Esophagus squamous epithelium (tissue), 5 donors: ENCODE results near the gene TXNDC8. TPM values are rescaled to one million over a fixed set of nuclear protein-coding genes. Genes with fewer than 3 reads are reported as not detected.

Experiments
- DNase-seq: peaks from one replicate; lab custom pipeline; 2025; lab: John Stamatoyannopoulos, UW
- H3K27ac ChIP-seq, 4 donors: fragments of 200-600 bp; sonication (generic); one replicate each; pipeline ENCODE4 v1.5.1; 2016 to 2019; ENCODE audit warnings: mild to moderate bottlenecking in 1 of 4
- H3K27me3 ChIP-seq, 4 donors: fragments of 200-600 bp; sonication (generic); 1 replicate in 3 of 4; 2 replicates in 1 of 4; pipeline versions ENCODE4 v1.5.1 to v1.6.0; 2017 to 2021; ENCODE audit warnings: antibody characterized with exemption in 1 of 4
- H3K36me3 ChIP-seq, 3 donors: fragments of 200-600 bp; sonication (generic); one replicate each; pipeline ENCODE4 v1.5.1; 2016 to 2019
- H3K4me1 ChIP-seq, 3 donors: fragments of 200-600 bp; sonication (generic); one replicate each; pipeline ENCODE4 v1.5.1; 2017 to 2019
- H3K4me3 ChIP-seq, 4 donors: fragments of 200-600 bp; sonication (generic); 1 replicate in 3 of 4; 2 replicates in 1 of 4; pipeline ENCODE4 v1.5.1; 2016 to 2019; ENCODE audit warnings: mild to moderate bottlenecking in 2 of 4, moderate library complexity in 1 of 4
- H3K9me3 ChIP-seq, 3 donors: fragments of 200-600 bp; sonication (generic); one replicate each; pipeline ENCODE4 v1.5.1; 2016 to 2019
- POLR2A ChIP-seq, 4 donors: fragments of 450-650 bp; IDR thresholded peaks; one replicate each; pipeline ENCODE4 v1.6.1; 2017; ENCODE audit warnings: antibody characterized with exemption in 4 of 4, mild to moderate bottlenecking in 4 of 4, moderate library complexity in 3 of 4
- WGBS, 2 donors: methylation state at CpG; one replicate each; pipeline ENCODE4 v1.1.5; 2018; 5-methylcytosine and 5-hydroxymethylcytosine counted together
- intact Hi-C: fragments of 100-400 bp; cut with DNase I; formaldehyde crosslinking; loops from one replicate; pipeline ENCODE4 v1.15.0; 2022
- total RNA-seq, 4 donors: library from RNA; depleted of rRNA; stranded (reverse); fragments of >200 nt; gene quantifications; one replicate each; pipeline ENCODE4 v1.1.0, GENCODE V29; 2016
- TF ChIP-seq, protein P1 (sequence below), 6 experiments: fragments of 450-650 bp in 4 of 6; fragments of 200-600 bp in 2 of 6; sonication (generic) in 2 of 6; IDR thresholded peaks; one replicate each; pipeline ENCODE4 v1.5.1; 2016 to 2019; ENCODE audit warnings: antibody characterized with exemption in 6 of 6, mild to moderate bottlenecking in 4 of 6, moderate library complexity in 4 of 6
- donor health status: DM: yes; HTN: yes; CAD: no.

Gene TXNDC8
- total RNA-seq, 4 donors from 2014 or later, result not detected

DNA sequence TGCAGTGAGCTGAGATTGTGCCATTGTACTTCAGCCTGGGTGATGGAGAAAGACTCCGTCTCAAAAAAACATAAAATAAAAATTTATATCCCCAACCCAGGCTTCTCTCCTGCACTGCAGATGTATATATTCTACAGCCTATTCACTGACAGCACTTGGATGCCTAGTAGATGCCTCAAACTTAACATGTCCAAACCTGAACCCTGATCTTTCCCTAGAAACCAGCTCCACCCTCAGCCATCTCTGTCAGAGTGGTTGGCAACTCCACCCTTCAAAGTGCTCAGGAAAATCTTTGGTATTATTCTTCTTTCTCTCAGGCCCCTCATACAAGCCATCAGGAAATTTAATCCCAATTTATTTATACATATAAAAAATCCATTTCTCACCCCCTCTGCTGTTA is 44.4 kb downstream of the TXNDC8 start:
- H3K36me3 ChIP-seq, result no peaks in the 10 kb centered on the region
- H3K9me3 ChIP-seq, result no peaks in the 10 kb centered on the region
- no peak for TF ChIP-seq POLR2A (IDR thresholded peaks at IDR 0.05)
- TF ChIP-seq, protein P1, sequence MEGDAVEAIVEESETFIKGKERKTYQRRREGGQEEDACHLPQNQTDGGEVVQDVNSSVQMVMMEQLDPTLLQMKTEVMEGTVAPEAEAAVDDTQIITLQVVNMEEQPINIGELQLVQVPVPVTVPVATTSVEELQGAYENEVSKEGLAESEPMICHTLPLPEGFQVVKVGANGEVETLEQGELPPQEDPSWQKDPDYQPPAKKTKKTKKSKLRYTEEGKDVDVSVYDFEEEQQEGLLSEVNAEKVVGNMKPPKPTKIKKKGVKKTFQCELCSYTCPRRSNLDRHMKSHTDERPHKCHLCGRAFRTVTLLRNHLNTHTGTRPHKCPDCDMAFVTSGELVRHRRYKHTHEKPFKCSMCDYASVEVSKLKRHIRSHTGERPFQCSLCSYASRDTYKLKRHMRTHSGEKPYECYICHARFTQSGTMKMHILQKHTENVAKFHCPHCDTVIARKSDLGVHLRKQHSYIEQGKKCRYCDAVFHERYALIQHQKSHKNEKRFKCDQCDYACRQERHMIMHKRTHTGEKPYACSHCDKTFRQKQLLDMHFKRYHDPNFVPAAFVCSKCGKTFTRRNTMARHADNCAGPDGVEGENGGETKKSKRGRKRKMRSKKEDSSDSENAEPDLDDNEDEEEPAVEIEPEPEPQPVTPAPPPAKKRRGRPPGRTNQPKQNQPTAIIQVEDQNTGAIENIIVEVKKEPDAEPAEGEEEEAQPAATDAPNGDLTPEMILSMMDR (IDR thresholded peaks at IDR 0.05), result no peak
- WGBS, 2 donors, result 45 to 85% methylated on average over 1 of the region's 1 CpG
- no peaks in the 10 kb centered on the region for H3K27me3 ChIP-seq
- peaks cover 0 to 42% (median 11%) of the 10 kb centered on the region in 3 donors for H3K4me1 ChIP-seq
- intact Hi-C loops, result no loop called here
- no peak overlapping the region for H3K4me3 ChIP-seq
- DNase-seq, result no peak
- H3K27ac ChIP-seq, result peak overlapping the region; percentile 14 to 81 (median 64)

DNA sequence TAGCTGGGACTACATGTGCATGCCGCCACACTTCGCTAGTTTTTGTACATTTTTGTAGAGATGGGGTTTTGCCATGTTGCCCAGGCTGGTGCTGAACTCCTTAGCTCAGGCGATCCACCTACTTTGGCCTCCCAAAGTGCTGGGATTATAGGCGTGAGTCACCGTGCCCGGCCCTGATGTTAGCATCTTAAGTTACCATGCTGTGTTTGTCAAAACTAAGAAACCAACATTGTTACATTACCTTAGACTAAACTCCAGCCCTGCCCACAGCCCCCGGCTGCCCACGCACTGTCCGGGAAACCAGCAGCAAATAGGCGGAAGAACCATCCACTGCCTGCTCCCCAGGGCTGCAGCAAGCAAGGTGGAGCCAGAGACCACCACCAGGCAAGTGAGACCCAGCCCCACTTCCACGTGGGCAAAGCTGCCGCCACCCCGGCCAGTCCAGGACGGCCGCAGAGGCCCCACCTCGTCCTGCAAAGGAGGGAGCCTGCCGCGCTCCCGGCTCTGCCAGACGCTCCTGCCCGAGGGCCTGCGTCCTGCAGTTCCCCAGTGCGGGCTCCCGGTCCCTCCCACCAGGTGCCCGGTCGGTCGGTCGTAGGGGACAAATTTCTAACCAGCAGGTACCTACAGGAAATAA is 45.6 kb downstream of the TXNDC8 start:
- H3K4me3 ChIP-seq, result no peak overlapping the region
- intact Hi-C loops, result no loop called here
- no peaks in the 10 kb centered on the region for H3K9me3 ChIP-seq
- H3K36me3 ChIP-seq, result no peaks in the 10 kb centered on the region
- no peaks in the 10 kb centered on the region for H3K27me3 ChIP-seq
- TF ChIP-seq, protein P1 (IDR thresholded peaks at IDR 0.05), result no peak
- TF ChIP-seq POLR2A (IDR thresholded peaks at IDR 0.05), result no peak
- 78 to 92% methylated on average over 9 to 13 of the region's 28 CpGs for WGBS, 2 donors
- peak overlapping the region; percentile 38 to 81 (median 64) for H3K27ac ChIP-seq
- peaks cover 0 to 44% (median 11%) of the 10 kb centered on the region in 3 donors for H3K4me1 ChIP-seq
- no peak for DNase-seq

DNA sequence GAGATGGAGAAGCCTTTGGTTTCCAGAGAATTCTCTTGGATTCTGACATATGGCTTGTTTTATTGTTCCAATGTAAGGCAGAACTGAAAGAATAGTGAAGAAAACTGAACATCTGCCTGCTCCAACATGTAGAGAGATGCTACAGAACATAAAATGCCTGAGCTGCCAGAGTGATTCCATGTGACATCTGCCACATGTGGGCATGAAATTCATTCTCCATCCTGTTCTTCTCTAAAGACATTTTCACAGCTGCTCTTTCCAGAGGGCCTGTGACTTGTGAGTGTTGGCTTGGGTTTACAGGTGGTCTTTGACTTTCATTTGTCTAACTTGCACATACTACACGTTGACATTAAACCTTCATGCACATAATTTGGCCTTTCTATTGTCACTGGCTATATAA is 47.7 kb downstream of the TXNDC8 start:
- Histone ChIP-seq H3K27me3 (no peaks in the 10 kb centered on the region), H3K36me3 (no peaks in the 10 kb centered on the region), H3K4me1 (peaks cover 0 to 58% (median 11%) of the 10 kb centered on the region in 3 donors), H3K9me3 (no peaks in the 10 kb centered on the region), H3K4me3 (no peak overlapping the region), H3K27ac (no peak overlapping the region)
- no peak for TF ChIP-seq POLR2A (IDR thresholded peaks at IDR 0.05)
- TF ChIP-seq, protein P1 (IDR thresholded peaks at IDR 0.05), result no peak
- intact Hi-C loops, result no loop called here
- no peak for DNase-seq
- WGBS, 2 donors, result 64 to 70% methylated on average over 1 of the region's 1 CpG

DNA sequence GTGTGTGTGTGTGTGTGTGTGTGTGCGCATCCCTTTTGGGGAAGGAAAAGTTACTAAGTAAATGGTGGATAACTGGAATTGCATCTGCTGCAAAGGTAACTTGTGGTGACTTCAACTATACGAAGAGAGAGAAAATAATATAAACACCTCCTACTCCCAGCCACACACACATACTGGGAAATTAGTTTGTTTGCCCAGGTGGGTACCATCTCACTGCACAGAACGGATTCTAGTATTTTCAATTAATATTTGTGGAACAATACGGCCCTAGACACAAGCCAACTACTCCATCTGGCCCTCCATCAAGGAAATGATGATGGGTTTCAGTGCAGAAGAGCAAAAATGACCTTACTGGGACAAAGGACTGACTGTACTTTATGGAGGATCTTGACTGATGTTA is 49.2 kb downstream of the TXNDC8 start:
- Histone ChIP-seq H3K4me1 (peaks cover 0 to 57% (median 11%) of the 10 kb centered on the region in 3 donors), H3K4me3 (no peak overlapping the region), H3K27ac (no peak overlapping the region), H3K9me3 (no peaks in the 10 kb centered on the region), H3K27me3 (no peaks in the 10 kb centered on the region), H3K36me3 (no peaks in the 10 kb centered on the region)
- WGBS, 2 donors, result 79 to 83% methylated on average over 4 of the region's 4 CpGs
- DNase-seq, result no peak
- TF ChIP-seq, protein P1 (IDR thresholded peaks at IDR 0.05), result no peak
- no peak for TF ChIP-seq POLR2A (IDR thresholded peaks at IDR 0.05)
- intact Hi-C loops, result no loop called here

DNA sequence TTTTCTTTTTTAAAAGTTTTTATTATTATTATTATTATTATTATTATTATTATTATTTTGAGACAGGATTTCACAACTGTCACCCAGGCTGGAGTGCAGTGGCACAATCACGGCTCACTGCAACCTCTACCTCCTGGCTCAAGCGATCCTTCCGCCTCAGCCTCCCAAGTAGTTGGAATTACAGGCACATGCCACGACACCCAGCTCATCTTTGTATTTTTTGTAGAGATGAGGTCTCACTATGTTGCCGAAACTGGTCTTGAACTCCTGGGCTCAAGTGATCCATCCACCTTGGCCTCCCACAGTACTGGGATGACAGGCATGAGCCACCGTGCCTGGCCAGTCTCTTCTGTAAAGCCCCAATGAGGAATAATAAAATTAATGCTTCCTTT is 50.4 kb downstream of the TXNDC8 start:
- no peaks in the 10 kb centered on the region for H3K36me3 ChIP-seq
- DNase-seq, result no peak
- peak overlapping the region in 2 of 4 donors; percentile 50 to 71 for H3K27ac ChIP-seq
- no peak overlapping the region for H3K4me3 ChIP-seq
- 76 to 81% methylated on average over 5 to 6 of the region's 6 CpGs for WGBS, 2 donors
- H3K9me3 ChIP-seq, result no peaks in the 10 kb centered on the region
- no peaks in the 10 kb centered on the region for H3K27me3 ChIP-seq
- H3K4me1 ChIP-seq, result peaks cover 0 to 53% (median 5%) of the 10 kb centered on the region in 3 donors
- TF ChIP-seq, protein P1 (IDR thresholded peaks at IDR 0.05), result no peak
- intact Hi-C loops, result no loop called here
